GM21360 (cell line): ENCODE measurements around the gene ARCN1.

Experiments used
- ATAC-seq: cut with Tn5 transposase; IDR thresholded peaks from one replicate; pipeline ENCODE4 v1.9.1; 2021; ENCODE audit warnings: mild to moderate bottlenecking, moderate library complexity; ENCODE audit not compliant: unreplicated experiment

Gene ARCN1

GRCh38 chr11:118620529-118621070, 48.4 kb downstream of the ARCN1 start:
- ATAC-seq = no peak

DNA sequence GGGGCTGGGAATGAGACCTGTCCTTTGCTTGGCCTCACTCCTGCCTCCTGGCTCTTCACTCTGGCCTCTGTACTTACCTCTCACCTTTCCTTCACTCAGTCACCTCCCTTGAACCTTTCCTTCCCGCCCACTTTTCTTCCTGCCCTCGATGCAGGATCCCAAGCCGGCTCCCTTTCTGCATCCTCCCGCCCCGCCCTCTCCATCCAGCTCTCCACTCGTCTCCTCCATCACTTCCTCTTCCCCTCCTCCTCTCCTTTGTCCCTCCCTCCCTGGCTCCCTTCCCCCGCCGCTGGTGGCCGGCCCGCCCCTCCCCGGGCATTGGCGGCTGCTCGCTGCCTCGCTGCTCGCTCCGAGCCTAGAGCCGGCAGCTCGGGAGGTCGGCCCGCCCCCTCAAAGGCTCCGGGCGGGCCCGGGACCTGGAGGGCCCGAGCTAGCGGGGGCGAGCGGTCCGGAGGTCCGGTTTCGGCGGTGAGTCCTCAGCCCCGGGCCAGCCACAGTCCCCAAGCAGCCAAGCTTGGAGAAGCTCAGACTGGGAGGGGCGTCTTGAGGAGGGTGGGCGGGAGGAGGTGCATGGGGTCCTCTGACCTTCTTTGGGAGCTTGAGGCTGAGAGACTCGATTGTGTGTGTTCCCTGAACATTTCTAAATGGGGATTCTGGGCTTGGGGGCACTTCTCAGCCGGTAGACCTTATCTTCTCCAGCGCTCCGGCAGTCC, 49.0 kb downstream of the ARCN1 start:
- no peak for ATAC-seq

DNA sequence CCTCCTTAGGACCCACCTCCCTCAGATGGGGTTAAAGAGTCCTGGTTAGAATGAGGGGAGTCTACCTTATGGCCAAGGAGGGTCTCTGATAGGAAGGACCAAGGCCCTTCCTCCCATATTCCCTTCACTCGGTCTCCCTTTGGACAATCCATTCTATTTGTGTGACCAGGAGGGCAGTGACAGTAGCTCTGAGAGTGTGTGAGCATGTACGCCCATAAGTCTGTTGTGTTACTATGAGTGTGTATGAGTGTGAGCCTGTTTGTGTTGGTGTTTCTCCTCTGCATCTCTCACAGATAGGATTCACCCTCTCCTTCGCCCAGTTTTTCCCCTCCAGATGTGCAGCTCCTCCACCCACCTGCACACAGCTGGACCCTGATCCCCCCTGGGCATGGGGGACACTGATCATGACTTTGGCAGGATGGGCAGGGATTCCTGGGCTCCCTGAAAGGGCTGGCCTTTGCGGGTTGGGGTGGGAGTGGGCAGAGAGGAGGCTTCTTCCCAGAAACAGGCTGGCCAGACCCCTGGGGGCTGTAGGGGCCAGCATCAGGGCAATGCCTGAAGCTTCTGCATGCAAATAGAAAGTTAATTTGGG, 49.7 kb downstream of the ARCN1 start:
- ATAC-seq = no peak

- ATAC-seq = no peak
These were observed 50.4 kb downstream of the ARCN1 start for GRCh38 chr11:118622376-118623268.

GRCh38 chr11:118623269-118623655, 51.1 kb downstream of the ARCN1 start:
- no peak for ATAC-seq

DNA sequence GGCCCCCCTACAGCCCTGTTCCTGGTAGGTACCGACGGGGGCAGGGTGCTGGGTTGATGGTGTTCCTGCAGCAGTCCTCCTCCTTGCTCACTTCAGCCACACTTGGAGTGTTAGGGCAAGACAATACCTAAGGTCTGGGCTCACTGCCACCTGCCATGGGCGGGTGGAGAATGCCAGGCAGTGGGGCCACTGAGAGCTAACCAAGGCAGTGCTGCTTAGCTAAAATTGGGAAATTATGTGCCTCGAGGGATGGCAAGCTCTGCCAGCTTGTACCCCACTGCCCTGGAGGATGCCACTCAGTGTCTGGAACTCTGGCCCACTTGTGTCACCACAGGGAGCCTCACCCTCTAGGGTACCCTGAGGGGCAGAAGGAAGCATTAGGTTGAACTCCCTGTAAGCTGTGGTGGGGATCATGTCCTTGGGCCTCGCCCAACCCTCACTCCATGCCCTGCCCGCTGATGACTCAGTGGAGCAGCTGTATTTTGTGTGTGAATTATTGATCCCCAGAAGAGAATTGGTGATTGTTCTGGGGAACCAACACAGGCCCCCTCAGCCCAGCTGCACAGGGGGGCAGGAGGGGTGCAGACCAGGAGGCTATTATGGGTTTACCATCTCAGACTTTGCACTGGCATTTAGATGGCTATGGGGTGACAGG, 53.0 kb downstream of the ARCN1 start:
- ATAC-seq = no peak

- no peak for ATAC-seq
These were observed 53.8 kb downstream of the ARCN1 start for GRCh38 chr11:118625976-118626375.

DNA sequence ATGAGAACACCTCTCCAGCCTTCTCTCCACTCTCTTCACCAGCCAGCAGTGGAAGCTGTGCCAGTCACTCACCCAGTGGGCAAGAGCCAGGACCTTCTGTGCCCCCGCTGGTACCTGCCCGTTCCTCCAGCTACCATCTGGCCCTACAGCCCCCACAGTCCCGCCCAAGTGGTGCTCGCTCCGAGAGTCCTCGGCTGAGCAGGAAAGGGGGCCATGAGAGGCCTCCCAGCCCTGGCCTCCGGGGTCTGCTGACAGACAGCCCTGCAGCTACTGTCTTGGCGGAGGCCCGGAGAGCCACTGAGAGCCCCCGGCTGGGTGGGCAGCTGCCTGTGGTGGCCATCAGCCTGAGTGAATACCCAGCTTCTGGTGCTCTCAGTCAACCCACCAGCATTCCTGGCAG, 55.4 kb downstream of the ARCN1 start:
- ATAC-seq = no peak

- no peak for ATAC-seq
These were observed 55.8 kb downstream of the ARCN1 start for GRCh38 chr11:118628031-118628430.

- ATAC-seq = no peak
These were observed 56.2 kb downstream of the ARCN1 start for GRCh38 chr11:118628432-118628831.

DNA sequence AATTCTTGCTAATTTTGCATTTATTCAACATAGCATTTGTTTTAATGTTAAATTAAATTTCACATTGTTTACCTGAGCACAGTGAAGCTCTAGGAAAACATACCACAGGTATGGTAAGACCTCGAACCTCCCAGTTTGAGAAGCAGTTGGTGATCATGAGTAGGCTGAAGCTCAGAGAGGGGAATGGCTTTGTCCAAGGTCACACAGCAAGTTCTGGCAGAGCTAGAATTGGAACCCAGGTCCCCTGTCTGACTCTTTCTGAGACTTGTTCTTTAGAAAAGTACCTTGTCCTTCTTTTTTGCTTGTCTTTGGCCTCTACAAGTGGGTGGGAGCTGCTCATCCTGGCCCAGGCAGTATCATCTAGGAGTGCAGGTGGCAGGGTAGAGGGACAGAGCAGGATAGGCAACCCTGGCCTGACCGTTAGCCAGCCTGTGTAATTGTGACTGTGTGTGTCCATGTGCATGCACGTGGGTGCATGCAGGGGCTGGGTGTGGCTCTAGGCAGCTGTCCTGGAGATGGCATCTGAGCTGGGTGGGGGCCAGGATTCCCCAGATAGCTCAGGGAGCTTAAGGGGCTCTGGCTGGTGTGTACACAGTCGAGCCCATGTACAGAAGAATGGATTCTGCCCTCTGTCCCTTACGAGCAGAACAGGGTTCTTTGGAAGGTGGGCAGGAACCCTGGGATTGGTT, 56.8 kb downstream of the ARCN1 start:
- no peak for ATAC-seq

- ATAC-seq = no peak
These were observed 57.8 kb downstream of the ARCN1 start for GRCh38 chr11:118629761-118630661.

- no peak for ATAC-seq
These were observed 59.1 kb downstream of the ARCN1 start for GRCh38 chr11:118631142-118631909.

GRCh38 chr11:118632577-118633318, 60.5 kb downstream of the ARCN1 start:
- ATAC-seq = no peak

DNA sequence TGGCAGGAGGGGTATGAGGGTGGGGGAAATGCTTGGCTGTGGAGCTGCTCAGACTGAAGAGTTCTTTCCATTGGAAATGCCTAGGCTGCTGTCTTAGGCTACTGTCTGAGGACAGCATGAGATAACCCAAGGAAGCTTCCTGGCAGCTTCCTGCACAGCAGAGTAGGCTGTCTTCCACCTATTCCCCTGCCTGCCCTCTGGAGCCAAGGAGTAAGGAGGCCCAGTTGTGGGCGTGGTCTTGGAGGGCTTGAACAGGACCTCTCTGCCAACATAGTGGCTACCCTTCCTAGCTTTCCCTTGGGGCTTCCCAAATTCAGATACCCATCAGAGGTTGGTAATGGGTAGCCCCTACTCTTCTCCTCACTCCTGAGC, 61.1 kb downstream of the ARCN1 start:
- ATAC-seq = no peak

- no peak for ATAC-seq
These were observed 61.8 kb downstream of the ARCN1 start for GRCh38 chr11:118633979-118634378.

GRCh38 chr11:118634431-118635236, 62.4 kb downstream of the ARCN1 start:
- no peak for ATAC-seq
